Neural crest cell (in vitro differentiated cells): ENCODE data around the gene KLHL24. TPM values are rescaled to one million over a fixed set of nuclear protein-coding genes. Genes with fewer than 3 reads are reported as not detected.
"Not testable (repeated sequence)": the region's sequence is repeated elsewhere in the genome, so short reads cannot be mapped to it uniquely, and the experiment has no call there.

Experiments used
- DNase-seq: peaks from one replicate; pipeline ENCODE4 v3.0.0; 2021; ENCODE audit warnings: low read depth, mixed read lengths, low spot score
- H3K27ac Mint-ChIP-seq: one replicate; pipeline ENCODE4 v1.8.0; 2021; ENCODE audit warnings: mild to moderate bottlenecking, mixed read lengths; ENCODE audit not compliant: unreplicated experiment
- H3K27me3 Mint-ChIP-seq: 2 replicates; pipeline ENCODE4 v1.8.0; 2021; ENCODE audit warnings: low read depth, mild to moderate bottlenecking, mixed read lengths
- H3K36me3 Mint-ChIP-seq: 2 replicates; pipeline ENCODE4 v1.8.0; 2021; ENCODE audit warnings: low read depth, mild to moderate bottlenecking, mixed read lengths
- H3K4me1 Mint-ChIP-seq: 2 replicates; pipeline ENCODE4 v1.8.0; 2021; ENCODE audit warnings: mixed read lengths
- H3K4me3 Mint-ChIP-seq: one replicate; pipeline ENCODE4 v1.8.0; 2021; ENCODE audit warnings: mild to moderate bottlenecking, mixed read lengths
- H3K9me3 Mint-ChIP-seq: 2 replicates; pipeline ENCODE4 v1.8.0; 2021; ENCODE audit warnings: mixed read lengths
- CTCF ChIP-seq: fragments of 200-600 bp; sonication (generic); conservative IDR thresholded peaks from 2 replicates; pipeline ENCODE4 v1.5.0; 2021; ENCODE audit warnings: antibody characterized with exemption, mild to moderate bottlenecking
- total RNA-seq: library from RNA; stranded (reverse); gene quantifications from 2 replicates; pipeline ENCODE4 v1.2.1, GENCODE V29; 2021

KLHL24 gene
- total RNA-seq, 1 donor from 2014 or later, result 19.0 TPM

GRCh38 chr3:183687705-183688104 is 52.3 kb downstream of the KLHL24 start:
- no peak for DNase-seq
- peaks cover 4% of the 10 kb centered on the region for H3K4me1 Mint-ChIP-seq
- H3K36me3 Mint-ChIP-seq, result no peaks in the 10 kb centered on the region
- H3K27ac Mint-ChIP-seq, result peak overlapping the region; percentile 57
- H3K4me3 Mint-ChIP-seq, result no peak overlapping the region
- no peaks in the 10 kb centered on the region for H3K9me3 Mint-ChIP-seq
- H3K27me3 Mint-ChIP-seq, result no peaks in the 10 kb centered on the region
- TF ChIP-seq CTCF, result no peak

GRCh38 chr3:183688874-183689273 is 53.5 kb downstream of the KLHL24 start:
- Mint-ChIP-seq H3K27me3 (no peaks in the 10 kb centered on the region), H3K9me3 (no peaks in the 10 kb centered on the region), H3K4me1 (peaks cover 4% of the 10 kb centered on the region), H3K36me3 (no peaks in the 10 kb centered on the region), H3K27ac (no peak overlapping the region), H3K4me3 (no peak overlapping the region)
- no peak for TF ChIP-seq CTCF
- DNase-seq, result no peak

- not testable (repeated sequence) for H3K4me1 Mint-ChIP-seq, H3K9me3 Mint-ChIP-seq, H3K27ac Mint-ChIP-seq, H3K27me3 Mint-ChIP-seq, DNase-seq, H3K36me3 Mint-ChIP-seq, H3K4me3 Mint-ChIP-seq
Observed at GRCh38 chr3:183689621-183690020, 54.2 kb downstream of the KLHL24 start.

DNA sequence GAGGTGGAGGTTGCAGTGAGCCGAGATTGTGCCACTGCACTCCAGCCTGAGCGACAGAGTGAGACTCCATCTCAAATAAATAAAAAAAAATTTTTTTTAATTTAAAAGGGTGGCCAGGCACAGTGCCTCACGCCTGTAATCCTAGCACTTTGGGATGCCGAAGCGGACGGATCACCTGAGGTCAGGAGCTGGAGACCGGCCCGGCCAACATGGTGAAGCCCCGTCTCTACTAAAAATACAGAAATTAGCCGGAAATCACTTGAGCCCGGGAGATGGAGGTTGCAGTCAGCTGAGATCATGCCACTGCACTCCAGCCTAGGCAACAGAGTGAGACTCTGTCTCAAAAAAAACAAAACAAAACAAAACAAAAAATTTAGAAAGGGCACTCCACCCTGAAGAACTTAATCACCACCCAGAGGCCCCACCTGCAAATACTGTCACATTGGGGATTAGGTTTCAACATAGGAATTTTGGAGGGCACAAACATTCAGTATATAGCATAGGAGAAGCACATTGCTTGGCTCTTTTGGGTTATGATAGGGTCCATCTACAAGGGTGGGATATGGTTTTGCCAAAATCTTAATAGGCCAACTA is 55.1 kb downstream of the KLHL24 start:
- H3K27ac Mint-ChIP-seq, result no peak overlapping the region
- H3K4me1 Mint-ChIP-seq, result peaks cover 4% of the 10 kb centered on the region
- H3K9me3 Mint-ChIP-seq, result no peaks in the 10 kb centered on the region
- H3K4me3 Mint-ChIP-seq, result no peak overlapping the region
- no peak for DNase-seq
- H3K27me3 Mint-ChIP-seq, result no peaks in the 10 kb centered on the region
- no peaks in the 10 kb centered on the region for H3K36me3 Mint-ChIP-seq
- no peak for TF ChIP-seq CTCF

- no peaks in the 10 kb centered on the region for H3K9me3 Mint-ChIP-seq
- peaks cover 8% of the 10 kb centered on the region for H3K4me1 Mint-ChIP-seq
- no peaks in the 10 kb centered on the region for H3K36me3 Mint-ChIP-seq
- peak overlapping the region; percentile 47 for H3K4me3 Mint-ChIP-seq
- H3K27me3 Mint-ChIP-seq, result no peaks in the 10 kb centered on the region
- no peak for DNase-seq
- H3K27ac Mint-ChIP-seq, result no peak overlapping the region
- no peak for TF ChIP-seq CTCF
Observed at GRCh38 chr3:183692436-183692835, 57.0 kb downstream of the KLHL24 start.

- no peaks in the 10 kb centered on the region for H3K27me3 Mint-ChIP-seq
- no peak for DNase-seq
- peaks cover 34% of the 10 kb centered on the region for H3K4me1 Mint-ChIP-seq
- no peaks in the 10 kb centered on the region for H3K9me3 Mint-ChIP-seq
- peak overlapping the region; percentile 75 for H3K4me3 Mint-ChIP-seq
- TF ChIP-seq CTCF, result no peak
- H3K27ac Mint-ChIP-seq, result no peak overlapping the region
- peaks cover 2% of the 10 kb centered on the region for H3K36me3 Mint-ChIP-seq
Observed at GRCh38 chr3:183695569-183696364, 60.3 kb downstream of the KLHL24 start.
